ENCODE measurements around the gene TACO1.

DNA sequence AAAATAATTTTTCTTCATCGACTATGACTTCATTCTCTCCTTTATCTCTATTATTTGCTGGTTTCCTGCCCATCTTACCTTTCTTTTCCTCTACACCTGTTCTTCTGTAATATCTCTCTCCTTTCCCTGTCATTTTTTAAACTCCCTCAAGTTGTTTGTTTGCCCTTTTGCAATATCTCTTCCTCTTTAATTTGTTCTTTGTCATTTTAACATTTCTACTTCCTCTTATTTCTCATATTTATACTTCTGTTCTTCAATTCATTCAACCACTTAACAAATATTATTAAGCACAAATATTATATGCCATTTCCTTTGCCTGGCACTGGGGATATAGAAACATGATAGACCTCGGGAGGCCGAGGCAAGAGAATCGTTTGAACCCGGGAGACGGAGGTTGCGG, 44.2 kb downstream of the TACO1 start:
- TF ChIP-seq, protein P1, sequence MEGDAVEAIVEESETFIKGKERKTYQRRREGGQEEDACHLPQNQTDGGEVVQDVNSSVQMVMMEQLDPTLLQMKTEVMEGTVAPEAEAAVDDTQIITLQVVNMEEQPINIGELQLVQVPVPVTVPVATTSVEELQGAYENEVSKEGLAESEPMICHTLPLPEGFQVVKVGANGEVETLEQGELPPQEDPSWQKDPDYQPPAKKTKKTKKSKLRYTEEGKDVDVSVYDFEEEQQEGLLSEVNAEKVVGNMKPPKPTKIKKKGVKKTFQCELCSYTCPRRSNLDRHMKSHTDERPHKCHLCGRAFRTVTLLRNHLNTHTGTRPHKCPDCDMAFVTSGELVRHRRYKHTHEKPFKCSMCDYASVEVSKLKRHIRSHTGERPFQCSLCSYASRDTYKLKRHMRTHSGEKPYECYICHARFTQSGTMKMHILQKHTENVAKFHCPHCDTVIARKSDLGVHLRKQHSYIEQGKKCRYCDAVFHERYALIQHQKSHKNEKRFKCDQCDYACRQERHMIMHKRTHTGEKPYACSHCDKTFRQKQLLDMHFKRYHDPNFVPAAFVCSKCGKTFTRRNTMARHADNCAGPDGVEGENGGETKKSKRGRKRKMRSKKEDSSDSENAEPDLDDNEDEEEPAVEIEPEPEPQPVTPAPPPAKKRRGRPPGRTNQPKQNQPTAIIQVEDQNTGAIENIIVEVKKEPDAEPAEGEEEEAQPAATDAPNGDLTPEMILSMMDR (conservative IDR thresholded peaks at IDR 0.05) = no peak
- TF ChIP-seq EZH2 (IDR thresholded peaks at IDR 0.05; ENCODE audit: low read depth) = no peak
